Subcutaneous adipose tissue (tissue), 4 donors: ENCODE measurements around the gene CHCHD4. TPM values are rescaled to one million over a fixed set of nuclear protein-coding genes. Genes with fewer than 3 reads are reported as not detected.

ENCODE experiments used
- total RNA-seq, 4 donors: library from RNA; depleted of rRNA; stranded (reverse); fragments of >200 nt; gene quantifications; one replicate each; pipeline ENCODE4 v1.1.0, GENCODE V29; 2016
- TF ChIP-seq, protein P1 (sequence below): fragments of 450-650 bp; IDR thresholded peaks from one replicate; pipeline ENCODE4 v1.5.1; 2016; ENCODE audit warnings: low read depth, mild to moderate bottlenecking, control low read depth, antibody characterized with exemption, moderate library complexity

CHCHD4 gene
- total RNA-seq, 4 donors from 2014 or later, result 11.7 to 18.6 (median 14.5) TPM

DNA sequence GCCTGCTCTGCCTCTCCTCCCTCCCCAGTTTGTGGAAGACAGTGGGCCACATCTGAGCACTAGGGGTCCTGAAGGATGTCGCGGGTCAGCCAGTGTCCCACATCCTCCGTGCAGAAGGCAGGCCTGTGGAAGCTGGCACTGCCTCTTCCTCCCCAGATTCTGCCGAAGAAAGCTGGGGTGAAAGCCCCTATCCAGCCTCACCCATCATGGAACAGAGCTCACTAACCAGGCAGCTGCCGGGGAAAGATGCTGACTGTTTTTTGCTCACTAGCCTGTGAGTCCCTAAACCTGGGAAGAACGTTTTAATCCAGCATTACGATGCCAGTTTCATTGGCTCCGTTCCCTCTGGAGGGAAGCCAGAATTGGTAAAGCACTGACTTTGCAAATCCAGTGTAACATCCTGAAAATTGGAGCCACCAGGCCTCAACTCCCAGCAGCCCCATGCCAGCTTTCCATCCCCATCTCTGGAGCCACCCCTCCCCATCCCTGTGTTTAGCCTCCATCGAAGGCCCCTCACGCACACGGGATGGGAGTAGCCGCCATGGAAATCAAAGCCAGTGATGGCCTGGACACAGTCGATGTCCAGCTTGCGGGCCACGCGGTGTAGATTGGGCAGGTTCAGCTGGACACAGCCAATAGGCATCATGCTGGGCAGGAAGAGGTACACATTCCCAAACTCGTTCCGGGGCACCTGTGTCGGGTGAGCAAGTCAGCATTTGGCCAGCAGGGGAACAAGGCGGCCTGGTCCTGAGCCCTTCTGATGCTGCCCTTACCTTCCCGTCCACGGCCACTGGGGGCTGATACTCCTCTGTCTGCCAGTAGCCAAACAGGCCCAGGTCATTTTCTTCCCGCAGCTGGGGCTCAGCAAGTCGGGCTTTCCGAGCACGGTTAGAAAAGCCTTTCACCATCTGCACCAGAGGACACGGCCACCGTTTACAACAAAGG lies 23.6 kb upstream of the CHCHD4 start:
- TF ChIP-seq, protein P1, sequence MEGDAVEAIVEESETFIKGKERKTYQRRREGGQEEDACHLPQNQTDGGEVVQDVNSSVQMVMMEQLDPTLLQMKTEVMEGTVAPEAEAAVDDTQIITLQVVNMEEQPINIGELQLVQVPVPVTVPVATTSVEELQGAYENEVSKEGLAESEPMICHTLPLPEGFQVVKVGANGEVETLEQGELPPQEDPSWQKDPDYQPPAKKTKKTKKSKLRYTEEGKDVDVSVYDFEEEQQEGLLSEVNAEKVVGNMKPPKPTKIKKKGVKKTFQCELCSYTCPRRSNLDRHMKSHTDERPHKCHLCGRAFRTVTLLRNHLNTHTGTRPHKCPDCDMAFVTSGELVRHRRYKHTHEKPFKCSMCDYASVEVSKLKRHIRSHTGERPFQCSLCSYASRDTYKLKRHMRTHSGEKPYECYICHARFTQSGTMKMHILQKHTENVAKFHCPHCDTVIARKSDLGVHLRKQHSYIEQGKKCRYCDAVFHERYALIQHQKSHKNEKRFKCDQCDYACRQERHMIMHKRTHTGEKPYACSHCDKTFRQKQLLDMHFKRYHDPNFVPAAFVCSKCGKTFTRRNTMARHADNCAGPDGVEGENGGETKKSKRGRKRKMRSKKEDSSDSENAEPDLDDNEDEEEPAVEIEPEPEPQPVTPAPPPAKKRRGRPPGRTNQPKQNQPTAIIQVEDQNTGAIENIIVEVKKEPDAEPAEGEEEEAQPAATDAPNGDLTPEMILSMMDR, result no peak

DNA sequence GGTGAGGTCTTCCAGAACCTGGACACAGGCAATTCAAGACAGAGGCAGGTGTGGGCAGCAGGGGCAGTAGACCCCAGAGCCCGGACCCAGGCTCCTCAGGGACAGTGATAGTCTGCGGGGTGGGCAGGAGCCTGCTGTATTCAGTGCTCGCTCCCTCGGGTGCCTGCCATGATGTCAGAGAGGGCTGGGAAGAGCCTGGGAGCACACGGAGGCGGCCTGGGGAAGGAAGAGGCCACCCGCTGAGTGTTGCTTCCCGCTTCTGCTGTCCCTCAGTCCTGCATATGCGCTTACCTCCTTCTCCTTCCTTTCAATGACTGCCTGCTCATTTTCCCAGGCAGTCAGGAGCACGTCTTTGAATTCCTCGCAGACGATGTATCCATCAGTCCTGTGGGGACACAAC lies 22.9 kb upstream of the CHCHD4 start:
- TF ChIP-seq, protein P1, result no peak

DNA sequence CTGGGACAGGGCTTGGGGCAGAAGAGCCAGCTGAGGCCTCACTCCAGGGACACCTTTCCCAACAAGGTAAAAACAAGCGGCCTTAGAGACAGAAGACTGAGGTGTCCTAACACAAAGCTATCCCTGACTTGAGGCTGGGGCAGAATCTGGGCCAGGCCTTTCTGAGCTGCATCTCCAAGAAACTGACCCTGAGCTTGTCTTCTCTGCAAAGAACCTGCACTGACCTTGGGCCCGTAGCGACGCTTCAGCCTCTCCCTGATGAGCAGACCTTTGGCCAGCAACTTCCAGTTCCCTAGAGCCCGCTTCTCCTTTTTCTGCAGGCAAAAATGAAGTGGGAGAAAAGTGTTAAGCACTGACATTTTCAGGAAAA lies 22.4 kb upstream of the CHCHD4 start:
- TF ChIP-seq, protein P1, result no peak

DNA sequence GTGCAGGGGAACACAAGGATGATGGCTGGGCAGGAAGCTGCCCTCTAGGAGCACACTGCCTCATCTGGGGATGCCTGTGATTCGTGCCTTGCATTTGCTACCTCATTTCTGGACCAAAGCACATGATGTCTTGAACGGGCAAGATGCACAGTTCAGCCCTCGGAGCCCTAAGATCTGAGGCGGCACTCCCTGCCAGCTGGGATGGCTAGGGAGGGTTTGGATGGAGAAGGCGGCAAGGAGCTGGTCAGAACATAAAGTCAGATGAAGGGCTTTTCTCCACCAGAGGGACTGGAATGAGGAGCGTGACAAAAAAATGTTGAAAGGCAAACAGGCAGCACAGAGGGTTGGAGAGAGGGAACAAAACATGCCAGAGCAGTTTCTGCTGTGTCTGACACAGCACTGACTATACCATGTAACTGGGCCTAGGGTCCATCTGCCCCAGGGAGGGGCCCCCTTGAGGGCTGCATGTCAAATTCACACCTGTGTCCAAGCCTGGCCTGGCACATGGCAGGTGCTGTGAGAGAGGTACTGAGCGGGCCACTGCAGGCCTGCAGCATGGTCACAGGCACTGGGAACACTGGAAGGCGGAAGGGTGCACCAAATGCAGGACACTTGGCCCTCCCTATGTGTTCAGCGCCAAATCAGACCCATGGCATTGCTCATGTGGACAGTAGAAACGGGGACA lies 21.9 kb upstream of the CHCHD4 start:
- TF ChIP-seq, protein P1, result no peak

DNA sequence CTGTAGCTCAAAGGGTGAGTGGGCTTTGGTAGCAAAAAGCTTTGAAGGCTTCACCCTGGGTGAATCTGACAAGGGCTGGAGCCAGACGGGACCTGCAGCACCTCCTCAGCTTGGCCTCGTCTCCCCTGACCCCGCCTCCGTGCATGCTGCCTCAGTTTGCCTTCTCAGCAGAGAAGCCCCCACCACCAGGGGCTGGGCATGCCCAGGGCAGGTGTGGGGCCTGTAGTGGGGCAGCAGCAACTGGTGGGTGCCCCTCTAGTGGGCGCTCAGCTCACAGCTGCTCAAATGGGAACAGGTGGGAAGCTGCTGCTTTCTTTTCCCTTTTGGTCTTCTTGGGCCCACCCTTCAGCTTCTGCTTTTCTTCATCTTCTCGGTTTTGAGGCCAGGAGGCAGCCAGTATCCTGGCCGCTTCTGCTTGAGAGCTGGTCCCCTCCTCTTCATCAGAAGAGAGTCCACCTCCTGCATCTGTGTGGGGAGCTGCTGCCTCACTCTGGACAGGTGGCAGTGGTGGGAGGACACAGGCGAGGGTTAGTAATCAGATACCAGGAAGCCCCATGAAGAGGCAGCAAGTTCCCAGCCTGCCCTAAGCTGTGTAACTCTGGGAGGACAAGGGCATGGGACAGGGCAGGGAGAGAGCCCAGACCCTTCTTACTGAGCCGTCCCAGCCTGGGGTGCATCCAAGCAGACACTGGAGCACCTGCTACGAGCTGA lies 21.2 kb upstream of the CHCHD4 start:
- TF ChIP-seq, protein P1, result no peak

DNA sequence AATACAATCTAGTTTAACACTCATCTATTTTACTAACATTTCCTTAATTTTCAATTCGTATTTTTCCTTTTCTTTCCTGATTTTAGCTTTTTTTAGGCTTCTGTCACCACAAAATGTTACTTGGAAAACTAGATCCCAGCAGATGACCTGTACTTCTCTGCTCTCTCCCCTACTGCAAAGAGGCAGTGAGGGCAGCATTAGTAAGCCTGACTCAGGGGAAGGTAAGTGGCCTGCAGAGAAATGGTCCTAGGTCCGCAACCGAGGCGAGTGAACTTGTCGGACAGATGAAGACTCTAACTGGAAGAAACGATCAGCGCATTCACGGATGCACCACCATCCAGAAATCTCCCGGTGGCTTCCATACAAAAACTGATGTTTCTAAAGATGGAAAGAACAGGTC lies 20.6 kb upstream of the CHCHD4 start:
- TF ChIP-seq, protein P1, result no peak
